ENCODE results near the gene CHMP6. TPM values are rescaled to one million over a fixed set of nuclear protein-coding genes. Genes with fewer than 3 reads are reported as not detected.
A peak's percentile ranks its signal among the peaks of the same experiment; 100 is the strongest.

The CHMP6 gene
- total RNA-seq, 4 donors from 2014 or later: 13.5 to 23.2 (median 16.8) TPM

GRCh38 chr17:80957461-80957941 lies 34.1 kb upstream of the CHMP6 start:
- TF ChIP-seq, protein P1, sequence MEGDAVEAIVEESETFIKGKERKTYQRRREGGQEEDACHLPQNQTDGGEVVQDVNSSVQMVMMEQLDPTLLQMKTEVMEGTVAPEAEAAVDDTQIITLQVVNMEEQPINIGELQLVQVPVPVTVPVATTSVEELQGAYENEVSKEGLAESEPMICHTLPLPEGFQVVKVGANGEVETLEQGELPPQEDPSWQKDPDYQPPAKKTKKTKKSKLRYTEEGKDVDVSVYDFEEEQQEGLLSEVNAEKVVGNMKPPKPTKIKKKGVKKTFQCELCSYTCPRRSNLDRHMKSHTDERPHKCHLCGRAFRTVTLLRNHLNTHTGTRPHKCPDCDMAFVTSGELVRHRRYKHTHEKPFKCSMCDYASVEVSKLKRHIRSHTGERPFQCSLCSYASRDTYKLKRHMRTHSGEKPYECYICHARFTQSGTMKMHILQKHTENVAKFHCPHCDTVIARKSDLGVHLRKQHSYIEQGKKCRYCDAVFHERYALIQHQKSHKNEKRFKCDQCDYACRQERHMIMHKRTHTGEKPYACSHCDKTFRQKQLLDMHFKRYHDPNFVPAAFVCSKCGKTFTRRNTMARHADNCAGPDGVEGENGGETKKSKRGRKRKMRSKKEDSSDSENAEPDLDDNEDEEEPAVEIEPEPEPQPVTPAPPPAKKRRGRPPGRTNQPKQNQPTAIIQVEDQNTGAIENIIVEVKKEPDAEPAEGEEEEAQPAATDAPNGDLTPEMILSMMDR (IDR thresholded peaks at IDR 0.05): no peak
- no peak for DNase-seq (ENCODE audit: low spot score)
- no peak for ATAC-seq (ENCODE audit: low FRiP score)

DNA sequence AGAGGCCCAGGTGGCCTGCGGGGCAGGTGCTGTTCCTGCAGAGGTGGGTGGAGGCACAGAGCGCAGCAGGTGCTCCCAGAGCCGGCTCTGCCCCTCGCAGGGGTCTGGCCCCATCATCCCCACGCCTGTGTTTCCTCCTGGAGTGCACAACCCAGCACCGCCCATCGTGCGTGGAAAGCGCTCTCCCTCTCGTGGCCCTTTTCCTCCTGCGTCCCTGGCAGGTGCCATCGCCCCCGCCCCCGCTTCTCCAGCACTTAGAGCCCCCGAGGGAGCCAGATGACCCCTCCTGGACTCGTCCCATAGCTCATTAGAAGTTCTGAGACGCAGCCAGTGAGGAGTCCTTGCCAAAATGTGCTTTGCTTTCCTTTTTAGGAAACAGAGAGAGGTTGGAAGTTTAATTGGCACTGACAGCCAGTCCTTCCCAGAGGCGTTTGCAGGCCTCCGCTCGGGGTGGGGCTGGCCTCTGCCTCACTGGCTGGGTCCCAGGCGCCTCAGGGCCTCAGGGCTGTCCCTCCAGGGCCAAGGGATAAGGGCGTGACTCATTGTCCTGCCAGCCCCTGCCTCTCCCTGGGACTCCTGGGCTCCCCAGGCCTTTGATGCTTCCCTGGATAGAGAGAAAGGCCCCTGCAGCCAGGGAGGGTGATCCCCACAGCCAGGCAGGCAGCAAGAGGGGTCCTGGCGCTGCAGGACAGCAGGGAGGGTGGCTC lies 32.2 kb upstream of the CHMP6 start:
- ATAC-seq (ENCODE audit: low FRiP score) (peak; percentile 49), DNase-seq (ENCODE audit: low spot score) (no peak)
- TF ChIP-seq, protein P1 (IDR thresholded peaks at IDR 0.05): no peak

DNA sequence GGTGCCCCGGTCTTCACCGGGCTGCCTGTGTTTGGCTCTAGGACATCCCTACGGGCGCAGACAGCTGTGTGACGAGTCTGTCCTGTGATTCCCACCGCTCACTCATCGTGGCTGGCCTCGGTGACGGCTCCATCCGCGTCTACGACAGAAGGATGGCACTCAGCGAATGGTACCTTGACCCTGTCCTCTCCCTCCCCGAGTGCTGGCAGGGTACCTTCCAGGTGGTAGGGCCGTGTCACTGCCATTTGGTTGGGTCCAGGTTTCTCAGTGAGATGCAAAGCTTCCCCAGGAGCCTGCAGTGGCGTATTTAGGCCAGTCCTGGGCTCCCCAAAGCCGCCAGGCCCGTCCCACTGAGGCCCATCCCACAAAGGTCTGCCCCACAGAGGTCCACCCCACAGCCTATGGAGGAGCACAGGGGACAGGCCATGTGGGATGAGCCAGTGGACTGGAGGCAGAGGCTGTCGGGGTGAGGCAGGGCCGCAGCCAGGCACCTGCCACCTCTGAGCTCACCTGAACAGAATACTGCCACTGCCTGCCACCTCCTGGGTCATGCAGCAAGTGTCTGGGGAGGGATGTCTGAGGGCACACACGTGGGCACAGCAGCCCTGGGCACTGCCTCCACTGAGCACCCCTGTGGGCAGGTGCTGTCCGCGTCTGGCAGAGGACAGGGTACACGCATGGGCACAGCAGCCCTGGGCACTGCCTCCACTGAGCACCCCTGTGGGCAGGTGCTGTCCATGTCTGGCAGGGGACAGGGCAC lies 31.4 kb upstream of the CHMP6 start:
- no peak for DNase-seq (ENCODE audit: low spot score)
- no peak for ATAC-seq (ENCODE audit: low FRiP score)
- TF ChIP-seq, protein P1 (IDR thresholded peaks at IDR 0.05): no peak

- TF ChIP-seq, protein P1 (IDR thresholded peaks at IDR 0.05): no peak
- ATAC-seq (ENCODE audit: low FRiP score): no peak
- DNase-seq (ENCODE audit: low spot score): no peak
Observed at GRCh38 chr17:80960797-80961452, 30.7 kb upstream of the CHMP6 start.

GRCh38 chr17:80961541-80962330 lies 29.9 kb upstream of the CHMP6 start:
- ATAC-seq (ENCODE audit: low FRiP score): no peak
- TF ChIP-seq, protein P1 (IDR thresholded peaks at IDR 0.05): no peak
- no peak for DNase-seq (ENCODE audit: low spot score)

All from omental fat pad (tissue), 4 donors.